RKO (cell line): Measurements from ENCODE around the gene APOBEC3B.
"Not testable (repeated sequence)": the region's sequence is repeated elsewhere in the genome, so short reads cannot be mapped to it uniquely, and the experiment has no call there.

Experiments used
- DNase-seq: peaks from one replicate; pipeline ENCODE4 v3.0.0-alpha.2; 2016; ENCODE audit warnings: low spot score

Gene APOBEC3B

DNA sequence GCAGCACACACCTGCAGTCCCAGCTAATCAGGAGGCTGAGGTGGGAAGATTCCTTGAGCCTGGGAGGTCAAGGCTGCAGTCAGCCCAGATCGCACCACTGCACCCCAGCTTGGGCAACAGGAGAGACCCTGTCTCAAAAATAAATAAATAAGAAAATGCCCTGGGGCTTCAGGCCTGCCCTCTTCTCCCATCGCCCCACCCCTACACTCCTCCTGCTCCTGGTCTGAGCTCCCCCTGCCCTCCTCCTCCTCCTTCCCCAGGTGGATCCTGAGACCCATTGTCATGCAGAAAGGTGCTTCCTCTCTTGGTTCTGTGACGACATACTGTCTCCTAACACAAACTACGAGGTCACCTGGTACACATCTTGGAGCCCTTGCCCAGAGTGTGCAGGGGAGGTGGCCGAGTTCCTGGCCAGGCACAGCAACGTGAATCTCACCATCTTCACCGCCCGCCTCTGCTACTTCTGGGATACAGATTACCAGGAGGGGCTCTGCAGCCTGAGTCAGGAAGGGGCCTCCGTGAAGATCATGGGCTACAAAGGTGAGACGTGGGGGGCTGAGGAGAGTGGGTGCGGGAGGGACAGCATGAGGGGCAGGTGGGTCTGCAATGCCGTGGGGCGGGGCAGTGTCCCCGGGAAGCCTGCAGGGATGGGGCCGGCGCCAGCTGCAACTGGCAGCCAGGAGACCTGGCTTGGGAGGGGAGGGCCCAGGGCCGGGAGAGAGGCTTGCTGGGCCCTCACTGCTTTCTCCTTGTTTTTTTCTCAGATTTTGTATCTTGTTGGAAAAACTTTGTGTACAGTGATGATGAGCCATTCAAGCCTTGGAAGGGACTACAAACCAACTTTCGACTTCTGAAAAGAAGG lies 49.5 kb downstream of the APOBEC3B start:
- not testable (repeated sequence) for DNase-seq

DNA sequence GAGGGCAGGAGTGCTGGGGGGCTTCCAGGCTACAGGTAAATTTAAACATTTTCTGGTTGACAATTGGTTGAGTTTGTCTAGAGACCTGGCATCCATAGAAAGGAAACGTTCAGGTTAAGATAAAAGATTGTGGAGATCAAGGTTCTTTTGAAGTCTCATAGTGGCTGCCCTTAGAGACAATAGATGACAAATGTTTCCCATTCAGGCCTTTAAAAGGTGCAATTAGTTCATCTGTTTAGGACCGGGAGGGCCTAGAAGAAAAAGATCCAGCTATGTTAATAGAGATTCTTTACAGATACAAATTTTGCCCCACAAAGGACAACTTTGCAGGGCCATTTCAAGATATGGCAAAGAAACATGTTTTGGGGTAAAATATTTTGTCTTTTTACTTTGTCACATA lies 54.9 kb downstream of the APOBEC3B start:
- not testable (repeated sequence) for DNase-seq

DNA sequence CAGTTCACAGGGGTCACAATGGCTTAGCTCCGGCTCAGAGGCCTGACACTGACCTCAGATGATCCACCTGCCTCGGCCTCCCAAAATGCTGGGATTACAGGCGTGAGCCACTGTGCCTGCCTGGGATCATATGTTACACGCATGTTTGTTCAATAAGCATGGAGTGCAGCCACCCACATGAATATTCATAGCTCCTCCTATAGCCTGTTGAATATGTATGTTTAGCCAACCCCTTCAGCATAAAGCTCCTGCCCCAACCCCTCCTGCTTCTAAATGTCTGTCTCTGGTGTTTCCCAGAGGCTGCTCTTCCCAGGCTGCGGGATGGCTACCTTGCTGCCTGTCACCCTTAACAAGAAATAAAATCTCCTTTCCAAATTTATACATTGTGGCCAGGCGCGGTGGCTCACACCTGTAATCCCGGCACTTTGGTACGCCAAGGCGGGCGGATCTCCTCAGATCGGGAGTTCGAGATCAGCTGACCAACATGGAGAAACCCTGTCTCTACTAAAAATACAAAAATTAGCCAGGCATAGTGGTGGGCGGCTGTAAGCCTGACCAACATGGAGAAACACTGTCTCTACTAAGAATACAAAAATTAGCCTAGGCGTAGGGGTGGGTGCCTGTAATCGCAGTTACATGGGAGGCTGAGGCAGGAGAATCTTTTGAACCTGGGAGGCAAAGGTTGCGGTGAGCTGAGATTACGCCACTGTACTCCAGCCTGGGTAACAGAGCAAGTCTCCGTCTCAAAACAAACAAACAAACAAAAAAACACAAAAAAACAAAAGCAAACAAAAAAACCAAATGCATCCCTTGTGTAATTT lies 57.4 kb downstream of the APOBEC3B start:
- DNase-seq = no peak

DNA sequence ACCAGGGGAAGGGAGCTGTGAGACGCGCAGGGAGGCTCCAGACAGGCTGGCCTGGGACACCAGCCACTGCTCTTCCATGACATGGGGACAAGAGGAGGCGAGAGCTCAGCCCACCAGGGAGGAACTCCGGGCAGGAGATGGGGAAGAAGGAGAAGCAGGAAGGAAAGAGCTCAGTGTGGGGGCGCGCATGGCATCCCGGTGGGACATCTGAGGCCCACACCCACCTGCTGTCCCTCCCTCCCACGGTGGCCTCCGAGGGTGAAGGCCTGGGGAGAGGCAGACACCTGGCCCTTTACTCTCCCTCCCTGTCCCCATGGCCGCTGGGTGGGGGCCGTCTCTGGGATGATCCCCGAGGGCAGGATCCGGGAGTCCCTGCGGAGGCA lies 58.0 kb downstream of the APOBEC3B start:
- not testable (repeated sequence) for DNase-seq

DNA sequence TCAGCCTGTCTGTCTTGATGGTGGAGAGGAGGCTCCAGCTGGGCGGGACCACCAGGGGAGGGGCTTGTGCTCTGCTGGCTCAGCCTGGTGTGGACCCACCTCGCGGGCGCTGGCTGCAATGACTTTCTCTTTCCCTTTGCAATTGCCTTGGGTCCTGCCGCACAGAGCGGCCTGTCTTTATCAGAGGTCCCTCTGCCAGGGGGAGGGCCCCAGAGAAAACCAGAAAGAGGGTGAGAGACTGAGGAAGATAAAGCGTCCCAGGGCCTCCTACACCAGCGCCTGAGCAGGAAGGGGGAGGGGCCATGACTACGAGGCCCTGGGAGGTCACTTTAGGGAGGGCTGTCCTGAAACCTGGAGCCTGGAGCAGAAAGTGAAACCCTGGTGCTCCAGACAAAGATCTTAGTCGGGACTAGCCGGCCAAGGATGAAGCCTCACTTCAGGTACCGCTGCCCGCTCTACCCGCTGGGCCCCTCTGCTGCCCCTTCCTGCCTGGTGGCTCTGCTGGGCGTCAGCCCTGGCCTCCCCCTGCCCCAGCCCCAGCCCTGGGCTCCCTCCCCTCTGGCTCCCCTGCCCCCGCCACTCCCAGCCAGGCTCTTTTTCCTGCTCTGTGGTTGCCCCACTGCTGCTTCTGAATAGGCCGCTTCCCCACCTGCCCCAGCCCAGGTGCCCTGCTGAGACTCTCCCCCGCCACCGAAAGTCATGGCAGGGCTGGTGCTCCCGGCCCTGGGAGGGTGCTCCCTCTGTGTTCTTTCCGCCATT lies 58.6 kb downstream of the APOBEC3B start, which contains the start of gene APOBEC3F:
Gene APOBEC3F (plus strand): TSS at position 327 of the 759 bp plus-strand sequence. CDS start 97 bp downstream, at position 424.
- DNase-seq = peak; percentile 60

DNA sequence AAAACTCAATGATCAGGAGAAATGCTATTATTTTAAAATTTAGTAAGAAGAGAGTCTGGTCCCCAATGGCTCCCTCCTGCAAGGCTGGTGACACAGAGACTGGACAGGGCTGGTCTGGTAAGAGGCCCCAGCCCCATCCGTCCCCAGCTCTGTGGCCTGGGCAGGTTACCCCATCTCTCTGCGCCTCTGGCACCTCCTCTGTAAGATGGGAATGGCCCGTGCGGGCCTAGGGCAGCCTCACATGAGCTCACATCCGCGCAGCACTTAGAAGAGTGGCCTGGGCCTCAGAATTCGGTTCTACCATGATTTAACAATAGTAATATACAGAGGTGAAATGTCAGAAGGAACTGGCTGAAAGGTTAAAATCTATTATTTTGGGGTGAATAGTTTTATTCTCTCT lies 59.8 kb downstream of the APOBEC3B start:
- no peak for DNase-seq
